ENCODE results near the gene LRP5. TPM values are rescaled to one million over a fixed set of nuclear protein-coding genes. Genes with fewer than 3 reads are reported as not detected.
A peak's percentile ranks its signal among the peaks of the same experiment; 100 is the strongest.
"Not testable (repeated sequence)": the region's sequence is repeated elsewhere in the genome, so short reads cannot be mapped to it uniquely, and the experiment has no call there.

LRP5 gene
- total RNA-seq, 1 donor from 2014 or later: 36.7 TPM

DNA sequence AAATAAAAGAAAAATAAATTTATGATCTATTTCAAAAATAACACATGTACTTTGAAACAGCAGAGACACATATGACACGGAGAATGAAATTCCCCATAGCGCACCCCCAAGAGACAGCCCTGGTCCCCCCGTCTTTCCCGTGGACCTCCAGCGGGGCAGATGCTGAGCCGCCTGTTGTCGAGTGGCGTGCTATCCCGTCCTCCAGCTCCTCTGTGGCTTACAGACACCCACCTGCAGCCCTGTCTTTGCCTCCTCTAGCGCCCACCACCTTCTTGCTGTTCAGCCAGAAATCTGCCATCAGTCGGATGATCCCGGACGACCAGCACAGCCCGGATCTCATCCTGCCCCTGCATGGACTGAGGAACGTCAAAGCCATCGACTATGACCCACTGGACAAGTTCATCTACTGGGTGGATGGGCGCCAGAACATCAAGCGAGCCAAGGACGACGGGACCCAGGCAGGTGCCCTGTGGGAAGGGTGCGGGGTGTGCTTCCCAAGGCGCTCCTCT is 103.7 kb downstream of the LRP5 start:
- DNase-seq (ENCODE audit: low read depth, low spot score): no peak

DNA sequence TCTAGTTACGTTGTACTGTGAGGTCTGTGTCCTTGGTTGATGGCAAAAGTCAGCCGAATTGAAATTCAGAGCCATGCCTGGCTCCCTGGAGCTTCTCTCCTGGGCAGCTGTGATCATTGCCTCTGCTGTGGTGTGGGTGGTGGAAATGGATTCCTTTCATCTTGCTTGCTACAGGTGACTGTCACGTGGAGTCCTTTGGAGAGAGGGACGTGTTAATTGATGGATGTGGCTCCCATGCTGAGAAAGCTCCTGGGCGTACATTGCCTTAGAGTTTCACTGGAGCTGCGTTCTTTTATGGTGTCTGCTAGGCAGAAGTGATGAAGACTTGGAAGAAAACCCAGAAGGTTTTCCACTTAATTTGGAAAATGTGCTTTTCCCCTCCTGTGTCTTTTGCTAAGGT is 106.3 kb downstream of the LRP5 start:
- DNase-seq (ENCODE audit: low read depth, low spot score): no peak

DNA sequence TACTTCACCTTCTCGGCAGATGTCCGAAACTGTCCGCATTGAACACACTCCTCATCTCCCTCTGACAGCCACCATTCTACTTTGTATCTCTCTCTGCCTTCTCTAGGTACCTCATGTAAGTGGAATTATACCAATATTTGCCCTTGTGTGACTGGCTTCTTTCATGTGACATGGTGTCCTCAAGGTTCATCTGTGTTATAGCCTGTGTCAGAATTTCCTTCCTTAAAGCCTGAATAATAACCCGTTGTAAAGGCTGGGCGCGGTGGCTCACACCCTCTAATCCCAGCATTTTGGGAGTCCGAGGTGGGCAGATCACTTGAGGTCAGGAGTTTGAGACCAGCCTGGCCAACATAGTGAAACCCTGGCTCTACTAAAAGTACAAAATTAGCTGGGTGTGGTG is 107.8 kb downstream of the LRP5 start:
- no peak for DNase-seq (ENCODE audit: low read depth, low spot score)

DNA sequence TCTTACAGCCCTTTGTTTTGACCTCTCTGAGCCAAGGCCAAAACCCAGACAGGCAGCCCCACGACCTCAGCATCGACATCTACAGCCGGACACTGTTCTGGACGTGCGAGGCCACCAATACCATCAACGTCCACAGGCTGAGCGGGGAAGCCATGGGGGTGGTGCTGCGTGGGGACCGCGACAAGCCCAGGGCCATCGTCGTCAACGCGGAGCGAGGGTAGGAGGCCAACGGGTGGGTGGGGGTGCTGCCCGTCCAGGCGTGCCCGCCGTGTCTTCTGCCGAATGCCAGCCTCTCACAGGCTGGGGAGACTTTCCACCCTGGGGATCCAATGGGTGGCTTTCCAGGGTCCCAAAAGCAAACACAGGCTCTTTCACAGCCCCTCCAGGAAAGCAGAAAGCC is 111.1 kb downstream of the LRP5 start:
- no peak for DNase-seq (ENCODE audit: low read depth, low spot score)

DNA sequence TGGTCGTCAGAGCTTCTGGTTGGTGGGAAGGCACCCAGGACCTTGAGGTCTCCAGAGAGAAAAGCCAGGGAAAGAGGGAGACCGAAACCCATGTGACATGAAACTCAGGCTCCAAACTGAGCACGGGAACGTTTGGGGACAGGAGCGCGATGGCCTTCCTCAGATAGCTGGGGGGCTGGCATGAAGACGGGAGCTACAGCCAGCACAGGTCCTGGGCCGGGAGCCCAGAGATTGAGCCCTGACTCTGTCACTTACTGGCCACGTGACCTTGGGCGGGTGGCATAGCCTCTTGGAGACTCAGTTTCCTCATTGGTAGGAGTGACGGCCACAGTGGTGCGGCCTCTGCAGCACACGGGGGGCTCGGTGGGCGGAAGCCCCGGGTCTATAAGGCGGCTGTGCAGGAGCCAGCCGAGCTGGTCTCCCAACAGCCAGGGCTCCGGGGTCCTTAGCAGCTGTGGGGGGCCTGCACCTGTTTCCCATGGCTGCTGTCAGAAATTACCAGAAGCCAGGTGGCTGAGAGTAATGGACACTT is 111.8 kb downstream of the LRP5 start:
- DNase-seq (ENCODE audit: low read depth, low spot score): no peak

DNA sequence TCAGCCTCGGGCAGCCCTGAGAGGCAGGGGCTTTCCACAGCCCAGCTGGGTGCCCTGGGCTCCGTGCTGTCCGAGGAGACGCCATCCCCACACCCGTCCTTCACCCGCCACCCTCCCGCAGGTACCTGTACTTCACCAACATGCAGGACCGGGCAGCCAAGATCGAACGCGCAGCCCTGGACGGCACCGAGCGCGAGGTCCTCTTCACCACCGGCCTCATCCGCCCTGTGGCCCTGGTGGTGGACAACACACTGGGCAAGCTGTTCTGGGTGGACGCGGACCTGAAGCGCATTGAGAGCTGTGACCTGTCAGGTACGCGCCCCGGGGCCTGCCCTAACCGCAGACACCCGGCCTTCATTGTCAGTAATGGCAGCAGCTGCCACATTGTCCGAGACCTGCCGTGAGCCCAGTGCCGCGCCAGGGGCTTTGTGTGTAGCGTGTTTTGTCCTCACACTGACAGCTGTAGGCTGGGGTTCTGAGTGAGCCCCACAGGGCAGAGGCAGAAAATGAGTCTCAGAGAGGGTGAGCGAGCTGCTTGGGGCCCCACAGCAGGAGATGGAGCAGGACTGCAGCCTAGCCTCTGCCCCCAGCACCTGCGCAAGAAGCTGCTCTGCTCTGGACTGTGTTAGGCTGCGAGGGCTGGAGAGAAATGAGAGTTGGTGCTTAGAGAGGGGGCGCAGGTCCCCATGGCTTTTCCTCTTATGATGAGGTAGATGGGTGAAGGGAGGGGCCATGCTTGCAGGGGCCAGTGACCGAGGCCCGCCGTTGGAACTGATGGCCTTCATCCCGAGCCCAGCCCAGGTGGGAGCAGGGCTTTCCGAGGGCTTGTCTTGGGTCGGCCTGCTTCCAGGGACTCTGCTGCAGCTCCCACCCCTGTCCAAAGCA is 112.8 kb downstream of the LRP5 start:
- DNase-seq (ENCODE audit: low read depth, low spot score): no peak

DNA sequence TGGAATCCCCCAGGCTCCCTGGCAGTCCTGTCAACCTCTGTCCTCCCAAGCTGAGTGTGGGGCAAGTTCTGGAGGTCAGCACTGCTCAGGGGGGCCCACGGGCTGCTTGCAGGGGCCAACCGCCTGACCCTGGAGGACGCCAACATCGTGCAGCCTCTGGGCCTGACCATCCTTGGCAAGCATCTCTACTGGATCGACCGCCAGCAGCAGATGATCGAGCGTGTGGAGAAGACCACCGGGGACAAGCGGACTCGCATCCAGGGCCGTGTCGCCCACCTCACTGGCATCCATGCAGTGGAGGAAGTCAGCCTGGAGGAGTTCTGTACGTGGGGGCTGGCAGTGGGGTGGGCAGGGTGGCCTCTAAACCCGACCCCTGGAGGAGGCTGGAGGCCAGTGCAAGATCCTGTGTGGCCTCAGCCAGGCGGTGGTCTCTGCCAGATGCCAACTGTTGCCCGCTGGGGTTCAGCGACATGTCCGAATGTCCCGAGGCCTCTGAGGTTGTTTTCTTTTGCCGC is 113.5 kb downstream of the LRP5 start:
- no peak for DNase-seq (ENCODE audit: low read depth, low spot score)

DNA sequence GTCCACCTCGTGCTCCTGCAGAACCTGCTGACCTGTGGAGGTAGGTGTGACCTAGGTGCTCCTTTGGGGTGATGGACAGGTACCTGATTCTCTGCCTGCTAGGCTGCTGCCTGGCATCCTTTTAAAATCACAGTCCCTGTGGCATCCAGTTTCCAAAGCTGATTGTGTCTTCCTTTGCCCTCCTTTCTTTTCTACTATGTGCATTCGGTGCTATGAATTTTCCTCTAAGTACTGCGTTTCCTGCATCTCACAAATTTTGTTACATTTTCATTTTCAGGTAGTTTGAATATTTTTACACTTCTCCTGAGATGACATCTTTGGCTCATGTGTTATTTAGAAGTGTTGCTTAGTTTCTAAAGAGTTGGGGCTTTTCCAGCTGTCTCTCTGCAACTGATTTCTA is 117.3 kb downstream of the LRP5 start:
- no peak for DNase-seq (ENCODE audit: low read depth, low spot score)

DNA sequence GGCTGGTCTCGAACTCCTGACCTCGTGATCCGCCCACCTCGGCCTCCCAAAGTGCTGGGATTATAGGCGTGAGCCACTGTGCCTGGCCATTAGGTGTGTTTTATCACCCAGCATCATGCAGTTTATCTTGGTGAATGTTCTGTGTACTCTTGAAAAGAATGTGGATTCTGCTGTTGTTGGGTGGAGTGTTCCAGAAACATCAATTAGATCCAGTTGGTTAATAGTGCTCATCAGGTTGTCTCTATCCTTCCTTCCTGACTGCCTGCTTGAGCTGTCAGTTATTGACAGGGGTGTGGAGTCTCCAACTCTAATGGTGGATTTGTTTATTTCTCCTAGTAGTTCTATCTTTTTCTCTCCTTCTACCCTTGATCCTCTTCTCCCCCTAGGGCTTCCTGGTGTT is 118.0 kb downstream of the LRP5 start:
- DNase-seq (ENCODE audit: low read depth, low spot score): no peak

DNA sequence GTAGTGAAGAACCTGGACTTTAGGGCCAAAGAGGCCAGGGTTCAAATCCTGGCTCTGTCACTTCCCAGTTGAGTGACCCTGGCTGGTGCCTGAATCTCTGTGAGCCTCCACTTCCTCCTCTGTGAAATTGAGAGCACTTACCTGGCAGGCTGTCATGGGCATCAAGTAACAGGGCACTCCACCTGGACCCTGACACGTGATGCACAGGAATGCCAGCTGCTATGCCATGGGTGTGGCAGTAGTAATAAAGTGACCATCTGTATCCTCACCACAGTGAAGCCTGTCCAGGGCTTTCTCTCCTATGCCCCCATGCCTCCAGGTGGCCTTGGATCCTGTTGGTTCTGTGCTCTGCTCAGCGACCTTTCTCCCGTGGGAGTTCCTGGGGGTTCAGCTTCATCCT is 118.4 kb downstream of the LRP5 start:
- no peak for DNase-seq (ENCODE audit: low read depth, low spot score)

DNA sequence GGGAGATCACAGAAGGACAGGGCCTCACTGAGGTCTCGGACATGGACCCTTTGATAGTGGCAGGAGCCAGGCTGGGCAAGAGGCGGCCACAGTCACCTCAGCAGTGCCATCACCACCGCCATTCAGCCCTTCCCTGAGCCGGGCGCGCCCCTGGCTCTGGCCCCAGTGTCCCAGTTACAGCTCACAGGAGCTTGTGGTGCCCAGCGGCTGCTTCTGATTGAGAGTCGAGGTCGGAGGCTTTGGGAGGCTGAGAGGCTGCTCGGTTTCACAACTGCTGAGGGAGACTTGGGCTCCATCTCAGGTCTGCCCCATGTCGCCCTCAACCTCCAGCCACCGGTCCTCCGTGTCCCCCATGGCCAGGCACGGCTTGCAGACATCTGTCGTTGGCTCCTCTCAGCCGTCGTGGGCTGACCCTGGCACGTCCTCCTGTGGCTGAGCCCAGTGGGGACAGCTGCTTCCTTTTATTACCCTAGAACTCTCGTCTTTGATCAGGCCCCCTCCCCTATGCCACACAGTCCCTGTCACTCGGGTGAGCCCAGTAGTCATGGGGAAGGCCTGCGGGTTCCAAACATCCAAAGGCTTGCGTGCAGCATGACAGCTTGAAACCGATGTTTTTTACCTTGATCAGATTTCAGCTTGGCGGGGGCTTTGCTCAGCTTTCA is 119.7 kb downstream of the LRP5 start:
- no peak for DNase-seq (ENCODE audit: low read depth, low spot score)

DNA sequence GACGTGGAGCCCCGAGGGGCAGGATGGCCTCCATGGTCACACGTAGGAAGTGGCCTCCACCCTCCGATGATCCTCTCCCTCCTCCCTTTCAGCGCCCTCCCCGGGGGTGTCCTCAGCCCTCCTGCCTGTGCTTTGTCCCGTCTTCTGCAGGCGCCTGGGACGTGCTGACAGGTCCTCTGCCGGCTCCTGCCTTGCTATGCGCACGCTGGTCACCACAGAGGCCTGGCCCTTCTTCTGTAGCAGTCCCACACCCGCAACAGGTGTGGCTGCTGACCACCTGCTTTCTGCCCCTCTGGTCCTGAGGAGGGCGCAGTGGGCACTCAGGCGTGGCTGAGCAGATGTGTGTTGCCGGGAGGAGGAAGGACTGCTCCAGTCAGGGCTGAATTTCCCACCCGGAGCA is 120.5 kb downstream of the LRP5 start:
- no peak for DNase-seq (ENCODE audit: low read depth, low spot score)

DNA sequence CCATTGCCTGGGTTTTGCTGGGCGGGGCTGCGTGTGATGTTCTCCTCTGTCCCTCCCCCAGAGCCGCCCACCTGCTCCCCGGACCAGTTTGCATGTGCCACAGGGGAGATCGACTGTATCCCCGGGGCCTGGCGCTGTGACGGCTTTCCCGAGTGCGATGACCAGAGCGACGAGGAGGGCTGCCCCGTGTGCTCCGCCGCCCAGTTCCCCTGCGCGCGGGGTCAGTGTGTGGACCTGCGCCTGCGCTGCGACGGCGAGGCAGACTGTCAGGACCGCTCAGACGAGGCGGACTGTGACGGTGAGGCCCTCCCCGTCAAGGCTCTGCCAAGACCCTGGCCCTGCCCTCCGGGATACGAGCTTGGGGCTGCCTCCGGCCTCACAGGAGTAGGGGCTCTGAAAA is 121.2 kb downstream of the LRP5 start:
- no peak for DNase-seq (ENCODE audit: low read depth, low spot score)

DNA sequence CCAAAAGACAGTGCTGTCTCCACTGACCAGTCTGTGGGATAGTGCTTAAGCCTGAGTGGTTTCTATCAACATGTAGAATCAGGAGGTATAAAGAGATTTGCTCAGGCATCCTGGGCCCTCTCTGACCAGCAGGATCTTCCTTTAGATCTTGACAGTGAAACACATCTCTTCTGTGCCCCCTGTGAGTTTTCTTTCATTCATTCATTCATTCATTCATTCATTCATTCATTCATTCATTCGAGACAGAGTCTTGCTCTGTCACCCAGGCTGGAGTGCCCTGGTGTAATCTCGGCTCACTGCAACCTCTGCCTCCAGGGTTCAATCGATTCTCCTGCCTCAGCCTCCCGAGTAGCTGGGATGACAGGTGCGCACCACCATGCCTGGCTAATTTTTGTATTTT is 121.8 kb downstream of the LRP5 start:
- DNase-seq (ENCODE audit: low read depth, low spot score): not testable (repeated sequence)

DNA sequence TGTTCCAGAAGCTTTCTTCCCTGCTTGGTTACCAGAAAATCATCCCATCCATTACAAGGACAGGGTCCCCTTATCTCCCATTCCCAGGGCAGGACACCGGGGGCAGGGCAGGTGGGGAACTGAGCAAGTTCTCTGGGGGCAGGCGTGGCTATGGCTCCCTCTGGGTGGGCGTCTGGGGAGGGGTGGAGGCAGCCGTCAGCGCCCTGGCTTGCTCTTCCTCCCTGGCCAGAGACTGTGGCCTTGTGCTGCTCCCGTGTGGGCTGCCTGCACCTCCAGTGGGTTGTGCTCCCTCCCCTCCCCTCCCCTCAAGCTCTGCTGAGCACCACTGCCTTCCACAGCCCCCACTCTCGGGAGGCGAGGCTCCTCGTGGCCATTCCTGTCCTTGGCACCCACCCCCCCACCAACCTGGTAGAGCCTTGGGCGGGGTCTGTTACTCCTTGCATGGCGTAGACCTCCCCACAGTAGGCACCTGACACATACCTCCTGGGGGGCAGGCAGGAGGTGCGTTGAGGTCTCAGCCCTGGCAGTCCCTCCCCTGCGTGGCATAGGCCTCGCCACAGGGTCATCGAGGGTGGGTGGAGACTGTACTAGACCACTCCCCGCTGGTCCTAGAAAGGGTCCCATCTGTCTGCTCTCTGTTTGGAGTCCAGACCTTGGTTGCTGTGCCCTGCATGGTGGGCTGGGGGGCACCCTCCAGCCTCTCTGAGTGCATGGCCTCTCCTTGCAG is 123.9 kb downstream of the LRP5 start:
- no peak for DNase-seq (ENCODE audit: low read depth, low spot score)

DNA sequence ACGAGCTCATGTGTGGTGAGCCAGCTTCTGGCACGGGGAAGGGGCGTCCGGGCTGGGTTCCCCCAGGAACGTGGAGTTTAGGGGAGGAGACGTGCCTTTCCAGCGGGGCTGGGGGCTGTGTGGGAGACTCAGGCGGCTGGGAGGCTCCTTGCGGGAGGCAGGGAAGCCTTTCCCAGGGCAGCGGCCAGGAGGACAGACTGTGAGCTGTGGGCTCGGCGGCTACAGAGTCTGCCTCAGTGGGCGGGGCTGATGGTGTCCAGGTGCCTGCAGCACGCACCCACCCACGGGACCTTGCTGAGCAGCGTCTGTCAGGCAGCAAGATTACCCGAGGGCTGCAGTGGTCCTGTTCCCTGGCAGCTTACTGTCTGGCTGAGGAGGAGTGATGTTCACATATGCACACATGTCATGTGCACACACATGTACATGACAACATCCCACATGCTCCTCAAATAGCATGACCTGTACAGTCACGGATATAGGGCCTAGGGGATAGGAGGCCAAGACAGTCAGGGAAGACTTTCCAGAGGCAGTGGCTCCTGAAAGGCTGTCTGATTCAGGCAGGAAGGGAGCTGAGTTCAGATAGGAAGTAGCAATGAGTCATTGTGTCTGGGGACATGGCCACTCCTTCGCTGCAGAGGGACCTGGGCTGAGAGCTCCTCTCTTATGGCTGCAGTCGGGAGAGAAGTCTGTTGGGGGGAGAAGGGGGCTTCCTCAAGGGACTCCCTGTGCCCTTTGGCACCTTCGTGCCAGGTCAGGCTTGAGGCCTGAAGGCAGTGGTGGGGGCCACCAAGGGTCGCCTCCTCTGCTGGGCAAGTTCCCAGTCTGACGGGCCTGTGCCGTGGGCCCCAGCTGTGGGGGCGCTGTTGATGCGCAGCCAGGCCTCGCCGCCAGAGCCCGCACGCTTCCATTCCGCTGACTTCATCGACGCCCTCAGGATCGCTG is 124.9 kb downstream of the LRP5 start:
- DNase-seq (ENCODE audit: low read depth, low spot score): peak; percentile 77

DNA sequence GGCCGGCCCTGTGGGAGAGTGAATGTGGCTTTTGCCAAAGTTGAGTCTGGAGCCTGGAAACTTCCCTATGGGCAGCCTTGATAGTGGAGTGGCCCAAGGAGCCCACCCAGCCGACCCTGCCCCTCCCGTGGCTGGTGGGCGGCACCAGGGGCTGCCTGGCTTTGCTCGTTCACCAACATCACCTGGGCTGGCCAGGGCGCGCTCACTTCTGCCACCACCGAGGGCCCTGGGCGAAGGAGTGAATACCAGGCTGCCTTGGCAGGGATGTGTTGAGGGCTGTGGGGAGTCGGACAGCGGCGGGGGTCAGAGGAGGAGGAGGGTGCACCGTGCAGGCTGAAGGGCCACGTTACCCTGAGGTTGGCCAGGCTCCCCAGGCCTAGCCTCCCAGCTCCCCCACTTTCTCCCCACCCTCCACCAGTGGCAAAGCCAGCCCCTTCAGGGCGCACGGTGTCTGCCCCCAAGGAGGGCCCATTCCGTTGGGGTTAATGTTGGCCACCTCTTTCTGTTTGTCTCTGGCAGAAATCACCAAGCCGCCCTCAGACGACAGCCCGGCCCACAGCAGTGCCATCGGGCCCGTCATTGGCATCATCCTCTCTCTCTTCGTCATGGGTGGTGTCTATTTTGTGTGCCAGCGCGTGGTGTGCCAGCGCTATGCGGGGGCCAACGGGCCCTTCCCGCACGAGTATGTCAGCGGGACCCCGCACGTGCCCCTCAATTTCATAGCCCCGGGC is 125.7 kb downstream of the LRP5 start:
- no peak for DNase-seq (ENCODE audit: low read depth, low spot score)

DNA sequence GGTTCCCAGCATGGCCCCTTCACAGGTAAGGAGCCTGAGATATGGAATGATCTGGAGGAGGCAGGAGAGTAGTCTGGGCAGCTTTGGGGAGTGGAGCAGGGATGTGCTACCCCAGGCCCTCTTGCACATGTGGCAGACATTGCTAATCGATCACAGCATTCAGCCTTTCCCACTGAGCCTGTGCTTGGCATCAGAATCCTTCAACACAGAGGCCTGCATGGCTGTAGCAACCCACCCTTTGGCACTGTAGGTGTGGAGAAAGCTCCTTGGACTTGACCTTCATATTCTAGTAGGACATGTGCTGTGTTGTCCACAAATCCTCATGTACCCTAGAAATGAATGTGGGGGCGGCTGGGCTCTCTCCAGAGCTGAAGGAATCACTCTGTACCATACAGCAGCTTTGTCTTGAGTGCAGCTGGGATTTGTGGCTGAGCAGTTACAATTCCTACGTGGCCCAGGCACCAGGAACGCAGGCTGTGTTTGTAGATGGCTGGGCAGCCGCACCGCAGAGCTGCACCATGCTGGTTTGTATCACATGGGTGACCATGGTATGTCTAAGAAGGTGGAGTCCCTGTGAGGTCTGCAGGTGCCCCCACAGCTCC is 126.4 kb downstream of the LRP5 start:
- no peak for DNase-seq (ENCODE audit: low read depth, low spot score)

DNA sequence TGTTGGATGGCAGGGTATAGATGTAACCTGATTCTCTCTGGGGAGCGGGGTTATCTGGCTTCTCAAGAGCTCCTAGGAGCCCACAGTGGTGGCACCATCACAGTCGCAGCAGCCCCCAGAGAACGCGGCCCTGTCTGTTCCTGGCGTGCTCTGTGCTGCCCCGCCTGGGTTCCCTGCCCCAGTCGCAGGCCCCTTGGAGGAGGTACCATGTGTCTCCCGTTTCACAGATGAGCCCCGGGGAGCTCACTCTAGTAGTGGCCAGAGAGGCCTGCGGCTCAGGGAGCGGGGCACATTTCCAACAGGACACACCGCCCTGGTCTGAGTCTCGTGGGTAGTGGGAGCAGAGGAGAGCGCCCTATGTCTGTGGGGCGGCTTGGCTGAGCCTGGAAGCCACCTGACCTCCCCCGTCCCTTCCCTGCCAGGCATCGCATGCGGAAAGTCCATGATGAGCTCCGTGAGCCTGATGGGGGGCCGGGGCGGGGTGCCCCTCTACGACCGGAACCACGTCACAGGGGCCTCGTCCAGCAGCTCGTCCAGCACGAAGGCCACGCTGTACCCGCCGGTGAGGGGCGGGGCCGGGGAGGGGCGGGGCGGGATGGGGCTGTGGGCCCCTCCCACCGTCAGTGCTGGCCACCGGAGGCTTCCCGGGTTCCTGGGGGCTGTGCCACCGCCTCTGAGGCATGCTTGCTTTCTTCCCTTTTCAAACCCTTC is 127.1 kb downstream of the LRP5 start:
- DNase-seq (ENCODE audit: low read depth, low spot score): no peak

Data from pulmonary artery endothelial cell (primary cell).